Raji (cell line): ENCODE measurements around the gene VPS41.

Experiments
- POLR2A ChIP-seq: IDR thresholded peaks from 2 replicates; pipeline ENCODE4 v1.6.1; 2011; ENCODE audit warnings: low read depth, low read length, control low read depth; ENCODE audit not compliant: insufficient read depth

The VPS41 gene

GRCh38 chr7:38927751-38928150 is 18.8 kb upstream of the VPS41 start:
- no peak for TF ChIP-seq POLR2A

GRCh38 chr7:38920731-38921130 is 11.7 kb upstream of the VPS41 start:
- TF ChIP-seq POLR2A: no peak

GRCh38 chr7:38916396-38916795 is 7.4 kb upstream of the VPS41 start:
- TF ChIP-seq POLR2A: no peak

GRCh38 chr7:38909870-38910269 is 879 bp upstream of the VPS41 start:
- TF ChIP-seq POLR2A: no peak

GRCh38 chr7:38907766-38908165 is 1.2 kb downstream of the VPS41 start:
- no peak for TF ChIP-seq POLR2A

- TF ChIP-seq POLR2A: no peak
Observed at GRCh38 chr7:38907066-38907465, 1.9 kb downstream of the VPS41 start.

- no peak for TF ChIP-seq POLR2A
Observed at GRCh38 chr7:38905056-38905759, 3.8 kb downstream of the VPS41 start.

GRCh38 chr7:38903057-38903456 is 5.9 kb downstream of the VPS41 start:
- TF ChIP-seq POLR2A: no peak

GRCh38 chr7:38902449-38902848 is 6.5 kb downstream of the VPS41 start:
- TF ChIP-seq POLR2A: no peak

GRCh38 chr7:38893061-38893460 is 15.9 kb downstream of the VPS41 start:
- no peak for TF ChIP-seq POLR2A

- TF ChIP-seq POLR2A: no peak
Observed at GRCh38 chr7:38890597-38890996, 18.4 kb downstream of the VPS41 start.

- no peak for TF ChIP-seq POLR2A
Observed at GRCh38 chr7:38889872-38890432, 19.0 kb downstream of the VPS41 start.

GRCh38 chr7:38889079-38889478 is 19.9 kb downstream of the VPS41 start:
- TF ChIP-seq POLR2A: no peak

GRCh38 chr7:38886265-38886664 is 22.7 kb downstream of the VPS41 start:
- TF ChIP-seq POLR2A: no peak

GRCh38 chr7:38883706-38884105 is 25.3 kb downstream of the VPS41 start:
- no peak for TF ChIP-seq POLR2A

- no peak for TF ChIP-seq POLR2A
Observed at GRCh38 chr7:38881947-38882684, 26.9 kb downstream of the VPS41 start.

- no peak for TF ChIP-seq POLR2A
Observed at GRCh38 chr7:38881015-38881414, 28.0 kb downstream of the VPS41 start.

- TF ChIP-seq POLR2A: no peak
Observed at GRCh38 chr7:38880454-38880853, 28.5 kb downstream of the VPS41 start.
